ENCODE measurements around the gene HAL.

HAL gene

GRCh38 chr12:96014943-96015599, 18.9 kb upstream of the HAL start:
- TF ChIP-seq, protein P1, sequence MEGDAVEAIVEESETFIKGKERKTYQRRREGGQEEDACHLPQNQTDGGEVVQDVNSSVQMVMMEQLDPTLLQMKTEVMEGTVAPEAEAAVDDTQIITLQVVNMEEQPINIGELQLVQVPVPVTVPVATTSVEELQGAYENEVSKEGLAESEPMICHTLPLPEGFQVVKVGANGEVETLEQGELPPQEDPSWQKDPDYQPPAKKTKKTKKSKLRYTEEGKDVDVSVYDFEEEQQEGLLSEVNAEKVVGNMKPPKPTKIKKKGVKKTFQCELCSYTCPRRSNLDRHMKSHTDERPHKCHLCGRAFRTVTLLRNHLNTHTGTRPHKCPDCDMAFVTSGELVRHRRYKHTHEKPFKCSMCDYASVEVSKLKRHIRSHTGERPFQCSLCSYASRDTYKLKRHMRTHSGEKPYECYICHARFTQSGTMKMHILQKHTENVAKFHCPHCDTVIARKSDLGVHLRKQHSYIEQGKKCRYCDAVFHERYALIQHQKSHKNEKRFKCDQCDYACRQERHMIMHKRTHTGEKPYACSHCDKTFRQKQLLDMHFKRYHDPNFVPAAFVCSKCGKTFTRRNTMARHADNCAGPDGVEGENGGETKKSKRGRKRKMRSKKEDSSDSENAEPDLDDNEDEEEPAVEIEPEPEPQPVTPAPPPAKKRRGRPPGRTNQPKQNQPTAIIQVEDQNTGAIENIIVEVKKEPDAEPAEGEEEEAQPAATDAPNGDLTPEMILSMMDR (IDR thresholded peaks at IDR 0.05; ENCODE audit: extremely low read depth, insufficient read depth, missing control alignments) = no peak
- no peak for DNase-seq (ENCODE audit: low spot score)
- in situ Hi-C loops (cut with MboI; ENCODE audit: low pct_unique_long_range_greater_than_20kb, low sequenced_read_pairs, unreplicated experiment) = no loop called here

DNA sequence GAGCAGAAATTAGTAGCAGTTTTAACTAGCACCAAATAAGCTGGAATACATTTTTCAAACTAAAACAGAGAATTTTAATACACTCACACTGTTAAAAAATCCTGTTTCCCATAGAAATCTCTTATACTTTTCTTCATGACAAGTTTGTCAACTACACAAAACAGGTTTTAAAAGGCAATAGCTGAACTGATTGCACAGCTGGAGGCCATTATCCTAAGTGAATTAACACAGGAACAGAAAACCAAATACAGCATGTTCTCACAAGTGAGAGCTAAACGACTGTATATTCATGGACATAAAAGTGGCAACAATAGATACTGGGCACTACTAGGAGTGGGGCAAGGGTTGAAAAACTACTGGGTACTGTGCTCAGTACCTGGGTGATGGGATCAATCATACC, 11.6 kb upstream of the HAL start:
- TF ChIP-seq, protein P1 (IDR thresholded peaks at IDR 0.05; ENCODE audit: extremely low read depth, insufficient read depth, missing control alignments) = no peak

GRCh38 chr12:96006727-96007126, 10.6 kb upstream of the HAL start:
- TF ChIP-seq, protein P1 (IDR thresholded peaks at IDR 0.05; ENCODE audit: extremely low read depth, insufficient read depth, missing control alignments) = no peak
- in situ Hi-C loops (cut with MboI; ENCODE audit: low pct_unique_long_range_greater_than_20kb, low sequenced_read_pairs, unreplicated experiment) = no loop called here
- no peak for DNase-seq (ENCODE audit: low spot score)

More for the DNA sequence above, 11.6 kb upstream of the HAL start:
- in situ Hi-C loops (cut with MboI; ENCODE audit: low pct_unique_long_range_greater_than_20kb, low sequenced_read_pairs, unreplicated experiment) = no loop called here
- no peak for DNase-seq (ENCODE audit: low spot score)

DNA sequence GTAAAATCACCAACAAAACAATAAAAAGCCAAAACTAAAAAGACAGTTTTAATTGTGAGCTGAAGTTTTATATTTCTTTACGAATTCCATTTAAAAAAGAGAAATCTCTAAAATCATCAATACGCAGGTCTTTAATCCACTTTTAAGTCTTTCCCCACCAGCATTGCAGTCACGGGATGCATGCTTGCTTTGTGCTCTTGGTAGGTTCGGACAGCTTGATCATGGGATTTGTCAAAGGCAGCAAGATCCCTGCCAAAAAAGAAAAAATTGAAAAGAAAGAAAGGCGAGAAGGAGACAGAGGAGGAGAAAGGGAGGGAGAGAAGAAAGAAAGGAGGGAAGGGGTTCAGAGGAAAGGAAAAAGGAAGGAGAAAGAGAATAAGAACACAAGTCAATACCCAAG, 4.7 kb upstream of the HAL start:
- TF ChIP-seq, protein P1 (IDR thresholded peaks at IDR 0.05; ENCODE audit: extremely low read depth, insufficient read depth, missing control alignments) = no peak
- in situ Hi-C loops (cut with MboI; ENCODE audit: low pct_unique_long_range_greater_than_20kb, low sequenced_read_pairs, unreplicated experiment) = no loop called here

GRCh38 chr12:95999484-95999883, 3.3 kb upstream of the HAL start:
- in situ Hi-C loops (cut with MboI; ENCODE audit: low pct_unique_long_range_greater_than_20kb, low sequenced_read_pairs, unreplicated experiment) = no loop called here
- TF ChIP-seq, protein P1 (IDR thresholded peaks at IDR 0.05; ENCODE audit: extremely low read depth, insufficient read depth, missing control alignments) = no peak
- DNase-seq (ENCODE audit: low spot score) = no peak

More for the DNA sequence above, 4.7 kb upstream of the HAL start:
- no peak for DNase-seq (ENCODE audit: low spot score)

- peak; percentile 82 for DNase-seq (ENCODE audit: low spot score)
- TF ChIP-seq, protein P1 (IDR thresholded peaks at IDR 0.05; ENCODE audit: extremely low read depth, insufficient read depth, missing control alignments) = peak; percentile 67
- in situ Hi-C loops (cut with MboI; ENCODE audit: low pct_unique_long_range_greater_than_20kb, low sequenced_read_pairs, unreplicated experiment) = no loop called here
These were observed 2.6 kb upstream of the HAL start for GRCh38 chr12:95998611-95999286.

Data from GM13977 (cell line).